Stimulated activated memory B cell treated with anti-CD40 and anti-IgM and Interleukin-4, amounts not matched to agents 10 μg/mL and 1 μg/mL and 100 μg/mL, for 72 hours (primary cell): ENCODE results near the gene ITIH4.
A peak's percentile ranks its signal among the peaks of the same experiment; 100 is the strongest.

Source experiments
- ATAC-seq: fragments of 150-1000 bp; cut with Tn5 transposase; 2 replicates; pipeline ENCODE4 v1.10.0; 2021
- H3K27ac Mint-ChIP-seq: one replicate; pipeline ENCODE4 v1.8.0; 2022; ENCODE audit warnings: mild to moderate bottlenecking, mixed read lengths
- H3K27me3 Mint-ChIP-seq: one replicate; pipeline ENCODE4 v1.8.0; 2022; ENCODE audit warnings: mixed read lengths
- H3K36me3 Mint-ChIP-seq: one replicate; pipeline ENCODE4 v1.8.0; 2022; ENCODE audit warnings: mixed read lengths
- H3K4me1 Mint-ChIP-seq: one replicate; pipeline ENCODE4 v1.8.0; 2022; ENCODE audit warnings: mixed read lengths
- H3K4me3 Mint-ChIP-seq: one replicate; pipeline ENCODE4 v1.8.0; 2022; ENCODE audit warnings: mild to moderate bottlenecking, moderate library complexity, mixed read lengths
- H3K9me3 Mint-ChIP-seq: one replicate; pipeline ENCODE4 v1.8.0; 2022; ENCODE audit warnings: mixed read lengths

The ITIH4 gene

DNA sequence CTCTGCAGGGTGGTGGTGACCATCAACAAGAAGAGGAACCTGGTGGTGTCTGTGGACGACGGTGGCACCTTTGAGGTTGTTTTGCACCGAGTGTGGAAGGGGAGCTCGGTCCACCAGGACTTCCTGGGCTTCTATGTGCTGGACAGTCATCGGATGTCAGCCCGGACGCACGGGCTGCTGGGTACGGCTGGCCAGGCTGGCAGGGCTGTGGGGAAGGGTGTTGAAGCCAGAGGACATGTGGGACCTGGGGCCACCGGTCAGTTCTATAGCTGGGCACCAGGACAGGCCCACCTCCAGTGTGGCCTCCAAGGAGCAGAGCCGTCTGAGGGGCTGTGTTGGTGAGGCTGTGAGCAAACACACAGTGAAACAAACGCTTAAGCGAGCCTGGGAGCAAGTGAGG, 39.7 kb downstream of the ITIH4 start:
- peaks cover 11% of the 10 kb centered on the region for H3K27me3 Mint-ChIP-seq
- H3K4me1 Mint-ChIP-seq: no peaks in the 10 kb centered on the region
- H3K36me3 Mint-ChIP-seq: no peaks in the 10 kb centered on the region
- H3K9me3 Mint-ChIP-seq: no peaks in the 10 kb centered on the region
- no peak for ATAC-seq
- no peak overlapping the region for H3K4me3 Mint-ChIP-seq
- no peak overlapping the region for H3K27ac Mint-ChIP-seq

DNA sequence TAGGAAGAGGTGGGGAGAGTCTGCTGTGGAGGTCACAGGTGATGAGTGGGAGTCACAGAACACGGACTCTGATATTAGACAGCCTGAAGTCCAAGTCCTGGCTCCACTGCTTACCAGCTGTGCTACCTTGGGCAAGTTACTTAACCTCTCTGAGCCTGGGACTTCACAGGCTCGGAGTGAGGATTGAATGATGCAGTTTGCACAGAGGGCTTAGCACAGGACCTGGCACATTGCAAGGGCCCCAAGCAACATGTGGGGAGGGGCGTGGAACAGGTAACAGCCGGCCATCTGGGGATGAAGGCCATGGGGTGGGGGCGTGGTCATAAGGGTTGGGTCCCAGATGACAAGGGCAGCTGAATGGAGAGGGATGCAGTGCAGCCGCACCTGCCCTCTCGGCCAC, 40.1 kb downstream of the ITIH4 start:
- H3K36me3 Mint-ChIP-seq: no peaks in the 10 kb centered on the region
- no peaks in the 10 kb centered on the region for H3K4me1 Mint-ChIP-seq
- H3K27me3 Mint-ChIP-seq: peaks cover 11% of the 10 kb centered on the region
- no peak overlapping the region for H3K4me3 Mint-ChIP-seq
- H3K9me3 Mint-ChIP-seq: no peaks in the 10 kb centered on the region
- no peak overlapping the region for H3K27ac Mint-ChIP-seq
- ATAC-seq: no peak

DNA sequence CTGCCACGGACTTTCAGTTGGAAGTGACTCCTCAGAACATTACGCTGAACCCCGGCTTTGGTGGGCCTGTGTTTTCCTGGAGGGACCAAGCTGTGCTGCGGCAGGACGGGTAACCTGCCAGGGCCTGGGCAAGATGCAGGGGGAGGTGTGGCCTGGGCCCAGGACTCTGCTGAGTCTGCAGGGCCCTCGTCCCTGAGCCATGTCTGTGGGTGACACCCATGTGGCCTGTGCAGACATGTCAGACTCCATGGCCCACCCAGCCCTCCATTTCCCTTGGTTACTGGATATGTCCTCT, 40.8 kb downstream of the ITIH4 start:
- no peaks in the 10 kb centered on the region for H3K4me1 Mint-ChIP-seq
- no peak overlapping the region for H3K4me3 Mint-ChIP-seq
- H3K27ac Mint-ChIP-seq: no peak overlapping the region
- H3K9me3 Mint-ChIP-seq: no peaks in the 10 kb centered on the region
- no peaks in the 10 kb centered on the region for H3K36me3 Mint-ChIP-seq
- ATAC-seq: no peak
- peaks cover 11% of the 10 kb centered on the region for H3K27me3 Mint-ChIP-seq

DNA sequence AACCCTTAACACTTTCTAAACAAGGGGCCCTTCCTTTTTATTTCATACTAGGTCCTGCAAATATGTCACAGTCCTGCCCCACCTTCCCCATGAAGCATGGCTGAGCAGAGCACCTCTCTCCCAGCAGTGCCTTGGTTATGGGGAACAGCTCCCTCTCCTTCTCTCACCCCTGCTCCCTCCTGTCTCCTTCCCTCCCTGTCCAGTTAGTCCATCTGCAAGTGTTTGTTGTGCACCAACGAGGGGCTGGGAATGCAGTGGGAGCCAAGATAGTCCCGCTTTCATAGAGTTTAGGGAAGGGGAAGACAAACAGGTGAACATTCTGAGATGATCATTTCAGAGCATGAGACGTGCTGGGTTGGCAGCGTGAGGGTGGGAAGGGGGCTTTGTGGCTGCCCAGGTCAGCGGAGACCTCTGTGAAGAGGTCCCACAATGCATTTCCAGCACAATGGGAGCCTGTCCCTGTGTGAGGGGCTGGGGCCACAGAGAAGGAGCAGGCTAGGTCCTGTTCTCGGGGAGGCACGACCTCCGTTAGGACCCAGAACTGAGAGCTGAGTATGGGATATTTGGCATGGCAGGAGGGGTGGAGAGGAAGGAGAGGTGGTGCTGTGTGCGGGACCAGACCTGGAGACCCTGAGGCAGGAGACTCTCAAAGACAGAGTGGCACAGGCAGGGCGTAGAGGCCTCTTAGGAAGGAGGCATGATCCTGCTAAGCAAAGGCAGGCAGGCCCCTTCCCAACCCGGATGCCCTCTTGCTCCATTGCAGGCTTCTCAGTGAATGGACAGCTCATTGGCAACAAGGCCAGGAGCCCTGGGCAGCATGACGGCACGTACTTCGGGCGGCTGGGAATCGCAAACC, 41.4 kb downstream of the ITIH4 start:
- no peak overlapping the region for H3K27ac Mint-ChIP-seq

DNA sequence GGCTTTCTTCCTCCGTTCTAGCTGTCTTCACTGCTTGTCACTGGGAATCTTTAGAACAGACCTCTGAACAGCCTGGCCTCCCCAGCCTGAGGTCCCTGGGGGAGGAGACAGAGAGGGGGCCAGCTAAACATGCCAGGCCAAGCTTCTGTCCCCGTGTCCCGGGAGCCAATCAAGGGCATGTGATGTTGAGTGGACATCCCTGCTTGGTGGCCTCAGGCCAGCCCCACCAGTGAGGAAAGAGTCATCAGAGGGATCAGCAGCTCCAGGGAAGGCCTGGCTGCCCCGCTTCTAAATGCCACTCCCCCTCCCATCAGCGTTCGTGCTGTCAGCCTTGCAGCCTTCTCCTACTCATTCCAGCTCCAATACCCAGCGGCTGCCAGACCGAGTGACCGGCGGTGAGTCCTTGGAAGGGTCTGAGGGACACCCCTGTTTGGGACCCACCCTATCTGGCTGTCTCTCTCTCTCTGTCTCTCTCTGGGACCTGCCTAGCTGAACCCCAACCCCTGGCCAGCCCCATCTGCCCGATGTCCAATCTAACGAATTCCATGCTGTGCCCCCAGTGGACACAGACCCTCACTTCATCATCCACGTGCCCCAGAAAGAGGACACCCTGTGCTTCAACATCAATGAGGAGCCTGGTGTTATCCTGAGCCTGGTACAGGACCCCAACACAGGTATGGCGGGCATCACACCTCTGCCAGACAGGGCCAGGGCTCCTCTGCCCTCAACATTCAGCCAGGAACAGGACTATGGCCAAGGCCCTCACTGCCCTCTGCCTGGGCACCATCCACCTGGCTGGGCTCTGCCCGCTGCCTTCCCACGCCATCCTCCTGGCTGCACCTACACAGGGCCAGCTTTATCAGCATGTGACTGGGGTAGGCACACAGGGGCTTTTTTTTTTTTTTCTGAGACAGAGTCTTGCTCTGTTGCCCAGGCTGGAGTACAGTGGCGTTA, 42.5 kb downstream of the ITIH4 start:
- Mint-ChIP-seq H3K9me3 (no peaks in the 10 kb centered on the region), H3K27me3 (peaks cover 11% of the 10 kb centered on the region), H3K4me1 (no peaks in the 10 kb centered on the region), H3K4me3 (no peak overlapping the region), H3K27ac (no peak overlapping the region), H3K36me3 (no peaks in the 10 kb centered on the region)
- ATAC-seq: no peak

More for the DNA sequence above, 41.4 kb downstream of the ITIH4 start:
- H3K27me3 Mint-ChIP-seq: peaks cover 11% of the 10 kb centered on the region
- H3K9me3 Mint-ChIP-seq: no peaks in the 10 kb centered on the region
- H3K36me3 Mint-ChIP-seq: no peaks in the 10 kb centered on the region
- H3K4me3 Mint-ChIP-seq: no peak overlapping the region
- no peaks in the 10 kb centered on the region for H3K4me1 Mint-ChIP-seq
- no peak for ATAC-seq

DNA sequence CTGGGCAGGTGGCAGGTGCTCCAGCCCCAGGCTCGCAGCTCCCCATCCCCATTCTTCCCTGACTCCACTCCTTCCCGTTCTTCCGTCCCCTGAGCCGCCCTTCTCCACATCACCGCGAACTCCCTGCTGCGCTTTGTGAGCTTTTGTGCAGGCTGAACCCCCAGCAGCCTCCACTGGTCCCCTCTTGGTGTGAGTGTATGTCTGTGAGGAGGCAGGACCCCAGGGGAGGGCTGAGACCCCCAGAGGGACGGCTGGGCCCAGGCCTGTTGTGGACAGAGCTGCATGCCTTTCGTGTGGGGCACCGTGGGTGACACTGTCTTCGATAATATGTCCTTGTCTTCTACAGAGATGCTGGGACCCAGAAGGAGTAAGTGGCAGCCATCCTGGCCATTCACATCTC, 43.2 kb downstream of the ITIH4 start:
- Mint-ChIP-seq H3K4me3 (no peak overlapping the region), H3K27ac (no peak overlapping the region)

DNA sequence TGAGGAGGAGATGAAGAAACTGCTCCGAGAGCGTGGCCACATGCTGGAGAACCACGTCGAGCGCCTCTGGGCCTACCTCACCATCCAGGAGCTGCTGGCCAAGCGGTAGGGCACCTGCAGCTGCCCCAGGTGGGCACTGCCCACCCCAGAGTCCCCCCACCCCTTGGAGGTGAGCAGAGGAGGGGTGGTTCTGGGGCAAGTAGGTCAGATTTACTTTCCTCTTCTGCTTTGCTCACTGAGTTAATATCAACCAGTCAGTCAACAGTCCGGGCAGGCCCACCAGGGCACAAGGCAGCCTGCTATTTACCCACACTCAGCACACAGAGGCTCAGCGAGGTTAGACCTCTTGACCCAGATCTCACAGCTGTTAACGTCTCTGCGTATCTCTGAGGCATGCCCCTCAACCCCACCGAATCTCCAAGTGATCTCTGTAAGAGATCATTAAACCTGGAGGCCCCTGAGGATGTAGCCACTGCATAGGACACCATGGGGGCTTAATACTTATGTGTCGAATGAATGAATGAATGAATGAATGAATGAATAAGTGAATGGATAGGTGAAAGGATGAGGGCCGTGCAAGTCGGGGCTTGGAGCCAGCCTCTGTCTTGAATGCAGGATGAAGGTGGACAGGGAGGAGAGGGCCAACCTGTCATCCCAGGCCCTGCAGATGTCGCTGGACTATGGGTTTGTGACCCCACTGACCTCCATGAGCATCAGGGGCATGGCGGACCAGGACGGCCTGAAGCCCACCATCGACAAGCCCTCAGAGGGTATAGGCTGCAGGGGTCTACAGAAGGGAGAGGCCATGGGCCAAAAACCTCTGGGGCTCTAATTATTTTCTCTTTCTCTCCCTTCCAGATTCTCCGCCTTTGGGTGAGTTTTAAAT, 43.9 kb downstream of the ITIH4 start:
- Mint-ChIP-seq H3K27ac (no peak overlapping the region), H3K27me3 (peaks cover 11% of the 10 kb centered on the region), H3K36me3 (no peaks in the 10 kb centered on the region), H3K9me3 (no peaks in the 10 kb centered on the region), H3K4me1 (no peaks in the 10 kb centered on the region), H3K4me3 (no peak overlapping the region)
- no peak for ATAC-seq

More for the DNA sequence above, 43.2 kb downstream of the ITIH4 start:
- ATAC-seq: no peak
- no peaks in the 10 kb centered on the region for H3K36me3 Mint-ChIP-seq
- H3K27me3 Mint-ChIP-seq: peaks cover 11% of the 10 kb centered on the region
- no peaks in the 10 kb centered on the region for H3K4me1 Mint-ChIP-seq
- no peaks in the 10 kb centered on the region for H3K9me3 Mint-ChIP-seq

DNA sequence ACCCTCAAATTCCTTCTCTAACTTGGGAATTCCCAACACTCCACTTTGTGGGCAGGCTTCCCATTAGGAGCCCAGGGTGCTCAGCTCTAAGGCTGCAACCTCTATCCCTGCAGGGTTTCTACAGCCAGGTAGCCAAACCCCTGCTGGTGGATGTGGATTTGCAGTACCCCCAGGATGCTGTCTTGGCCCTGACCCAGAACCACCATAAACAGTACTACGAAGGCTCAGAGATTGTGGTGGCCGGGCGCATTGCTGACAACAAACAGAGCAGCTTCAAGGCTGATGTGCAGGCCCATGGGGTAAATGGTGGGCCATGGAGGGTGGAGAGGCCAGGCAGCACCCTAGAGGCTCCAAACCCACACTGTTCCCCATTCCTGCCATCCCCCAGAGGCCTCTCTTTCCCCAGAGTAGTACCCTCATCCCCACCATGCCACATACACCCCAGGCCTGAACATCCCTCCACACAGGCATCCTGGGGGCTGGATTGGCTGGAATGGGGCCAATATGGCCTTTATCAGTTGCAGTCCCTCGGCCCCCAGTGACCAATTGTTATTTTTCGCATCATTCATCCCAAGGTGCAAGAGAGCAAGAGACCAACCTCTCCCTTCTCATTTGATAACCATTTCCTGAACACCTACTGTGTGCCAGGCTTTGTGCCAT, 45.4 kb downstream of the ITIH4 start:
- peaks cover 8% of the 10 kb centered on the region for H3K4me1 Mint-ChIP-seq
- H3K9me3 Mint-ChIP-seq: no peaks in the 10 kb centered on the region
- no peak overlapping the region for H3K4me3 Mint-ChIP-seq
- H3K36me3 Mint-ChIP-seq: no peaks in the 10 kb centered on the region
- no peak for ATAC-seq
- H3K27me3 Mint-ChIP-seq: peaks cover 1% of the 10 kb centered on the region
- no peak overlapping the region for H3K27ac Mint-ChIP-seq

DNA sequence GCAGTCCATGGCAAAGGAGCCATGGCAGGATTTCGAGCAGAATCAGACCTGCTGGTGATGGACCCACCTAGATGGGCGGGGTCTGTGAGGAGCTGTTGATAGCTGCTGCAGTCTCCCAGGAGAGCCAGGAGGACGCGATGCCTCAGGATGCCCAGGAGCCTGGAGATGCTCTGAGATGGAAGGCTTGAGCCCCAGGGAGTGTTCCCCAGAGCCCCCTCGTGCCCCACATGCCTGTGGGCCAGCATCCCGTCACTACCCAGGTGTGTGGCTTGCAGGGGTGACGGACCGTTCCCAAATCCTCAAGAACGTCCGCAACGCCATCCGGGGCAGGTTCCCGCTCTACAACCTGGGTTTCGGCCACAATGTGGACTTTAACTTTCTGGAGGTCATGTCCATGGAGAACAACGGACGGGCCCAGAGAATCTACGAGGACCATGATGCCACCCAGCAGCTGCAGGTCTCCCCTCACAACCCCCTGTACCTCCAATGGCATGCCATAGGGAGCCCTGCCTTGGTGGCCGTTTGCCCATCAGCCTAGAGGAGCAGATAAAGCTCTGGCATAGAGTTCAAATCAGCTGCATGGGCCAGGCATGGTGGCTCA, 46.4 kb downstream of the ITIH4 start:
- ATAC-seq: no peak
- Mint-ChIP-seq H3K27ac (no peak overlapping the region), H3K4me3 (no peak overlapping the region), H3K4me1 (peaks cover 18% of the 10 kb centered on the region), H3K27me3 (no peaks in the 10 kb centered on the region), H3K9me3 (no peaks in the 10 kb centered on the region), H3K36me3 (no peaks in the 10 kb centered on the region)

DNA sequence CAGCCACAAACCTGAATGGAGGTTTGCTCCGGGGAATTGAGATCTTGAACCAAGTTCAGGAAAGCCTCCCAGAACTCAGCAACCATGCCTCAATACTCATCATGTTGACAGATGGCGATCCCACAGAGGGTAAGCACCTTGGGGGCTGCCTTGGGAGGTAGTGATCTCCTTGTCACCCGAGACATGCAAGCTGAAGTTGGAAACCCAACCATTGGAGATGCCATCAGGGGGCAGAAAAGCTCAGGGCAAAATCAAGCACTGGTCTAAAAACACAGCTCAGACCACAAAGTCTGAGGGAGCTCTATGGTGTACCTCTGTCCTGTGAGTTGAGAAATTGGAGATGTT, 47.3 kb downstream of the ITIH4 start:
- Mint-ChIP-seq H3K4me1 (peaks cover 20% of the 10 kb centered on the region), H3K27ac (no peak overlapping the region), H3K27me3 (no peaks in the 10 kb centered on the region), H3K36me3 (no peaks in the 10 kb centered on the region), H3K4me3 (no peak overlapping the region), H3K9me3 (no peaks in the 10 kb centered on the region)
- ATAC-seq: no peak

DNA sequence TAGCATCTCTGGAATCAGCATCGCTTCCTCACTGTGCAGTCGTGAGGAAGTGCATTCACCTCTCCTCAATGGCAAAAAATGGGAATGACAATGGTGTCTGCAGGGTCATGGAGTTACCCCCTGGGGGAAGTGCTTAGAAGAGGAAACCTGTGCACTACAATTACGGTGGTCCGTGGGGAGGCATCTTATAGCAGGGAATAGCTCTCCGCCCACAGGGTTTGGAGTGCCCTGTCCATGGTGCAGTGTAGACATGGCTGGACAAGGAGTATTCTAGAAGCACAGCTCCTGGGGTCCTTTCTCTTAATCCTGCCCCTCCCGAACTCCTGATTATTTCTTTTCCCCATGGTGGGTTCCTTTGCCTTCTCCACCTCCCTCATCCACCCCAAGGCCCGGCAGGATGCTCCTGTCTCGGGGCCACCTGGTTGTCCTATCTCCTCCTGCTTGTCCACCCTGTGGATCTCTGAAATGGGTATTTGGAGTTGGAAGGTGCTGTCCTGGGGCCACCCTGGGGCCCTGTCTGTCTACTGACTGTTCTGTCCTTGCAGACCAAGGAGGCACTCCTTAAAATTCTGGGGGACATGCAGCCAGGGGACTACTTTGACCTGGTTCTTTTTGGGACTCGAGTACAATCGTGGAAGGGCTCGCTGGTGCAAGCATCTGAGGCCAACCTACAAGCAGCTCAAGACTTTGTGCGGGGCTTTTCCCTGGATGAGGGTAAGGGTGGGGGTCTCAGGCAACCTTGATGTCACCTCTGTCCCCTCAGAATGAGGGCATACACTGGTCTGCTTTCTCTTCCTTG, 47.9 kb downstream of the ITIH4 start:
- Mint-ChIP-seq H3K36me3 (no peaks in the 10 kb centered on the region), H3K27me3 (no peaks in the 10 kb centered on the region), H3K9me3 (no peaks in the 10 kb centered on the region), H3K4me3 (no peak overlapping the region), H3K4me1 (peaks cover 20% of the 10 kb centered on the region), H3K27ac (no peak overlapping the region)
- no peak for ATAC-seq

DNA sequence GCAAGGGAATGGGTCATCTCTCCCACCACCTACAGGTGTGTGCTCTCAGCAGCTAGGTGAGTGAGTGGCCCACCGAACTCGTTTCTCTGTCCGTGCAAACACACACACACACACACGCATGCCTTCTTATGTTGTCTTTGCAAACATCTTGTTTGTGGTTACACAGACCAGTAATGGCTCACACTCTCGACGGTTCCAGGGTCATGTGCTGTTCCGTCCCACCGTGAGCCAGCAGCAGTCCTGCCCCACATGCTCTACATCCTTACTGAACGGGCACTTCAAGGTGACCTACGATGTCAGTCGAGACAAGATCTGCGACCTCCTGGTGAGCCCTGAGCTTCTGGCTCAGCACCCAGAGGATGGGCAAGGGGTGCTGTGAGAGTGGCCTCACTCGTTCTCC, 48.7 kb downstream of the ITIH4 start:
- Mint-ChIP-seq H3K9me3 (no peaks in the 10 kb centered on the region), H3K27me3 (no peaks in the 10 kb centered on the region), H3K27ac (no peak overlapping the region), H3K4me1 (peaks cover 20% of the 10 kb centered on the region), H3K4me3 (no peak overlapping the region), H3K36me3 (no peaks in the 10 kb centered on the region)
- ATAC-seq: no peak

DNA sequence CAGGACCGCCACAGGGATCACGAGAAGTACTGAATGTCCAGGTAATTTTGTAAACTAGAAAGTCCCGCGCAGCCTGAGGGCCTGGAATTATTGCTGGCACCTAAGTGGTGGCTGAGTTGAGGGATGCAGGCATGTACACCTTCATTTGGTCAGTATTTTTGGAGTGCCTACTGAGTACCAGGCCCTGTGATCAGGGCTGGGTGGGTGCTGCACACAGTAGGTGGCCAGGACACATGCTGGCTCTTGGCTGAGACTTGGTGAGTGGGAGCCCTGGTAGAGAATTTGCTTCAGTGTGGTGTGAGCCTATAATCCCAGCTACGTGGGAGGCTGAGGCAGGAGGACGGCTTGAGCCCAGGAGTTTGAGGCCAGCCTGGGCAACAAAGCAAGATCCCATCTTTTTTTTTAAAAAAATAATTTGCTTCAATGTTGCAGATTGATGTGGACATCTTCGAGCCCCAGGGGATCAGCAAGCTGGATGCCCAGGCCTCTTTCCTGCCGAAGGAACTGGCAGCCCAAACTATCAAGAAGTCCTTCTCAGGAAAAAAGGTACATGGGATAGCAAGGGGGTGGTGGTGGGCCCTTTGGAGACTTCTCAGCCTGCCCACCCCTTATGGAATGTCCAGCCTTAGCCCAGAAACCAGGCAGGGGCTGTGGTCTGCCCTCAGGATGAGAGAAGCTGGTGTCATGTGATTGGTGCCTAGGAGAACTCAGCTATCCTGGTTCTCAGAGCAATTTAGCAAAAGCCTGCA, 50.5 kb downstream of the ITIH4 start:
- H3K4me1 Mint-ChIP-seq: peaks cover 20% of the 10 kb centered on the region
- H3K9me3 Mint-ChIP-seq: no peaks in the 10 kb centered on the region
- peak overlapping the region; percentile 90 for H3K27ac Mint-ChIP-seq
- H3K27me3 Mint-ChIP-seq: no peaks in the 10 kb centered on the region
- ATAC-seq: no peak
- H3K36me3 Mint-ChIP-seq: no peaks in the 10 kb centered on the region
- no peak overlapping the region for H3K4me3 Mint-ChIP-seq
